ENCODE results near the gene EPM2A. TPM values are rescaled to one million over a fixed set of nuclear protein-coding genes. Genes with fewer than 3 reads are reported as not detected.

The EPM2A gene
- total RNA-seq, 2 donors from 2014 or later = 3.7 to 4.8 TPM

- TF ChIP-seq CTCF (IDR thresholded peaks at IDR 0.05) = no peak
- Histone ChIP-seq H3K9ac (ENCODE audit: low read depth in 2 of 2, low read length in 2 of 2) (no peak overlapping the region), H3K27me3 (no peaks in the 10 kb centered on the region), H3K9me3 (no peaks in the 10 kb centered on the region), H3K36me3 (no peaks in the 10 kb centered on the region), H3K4me1 (no peaks in the 10 kb centered on the region), H3K4me3 (no peak overlapping the region), H3K27ac (no peak overlapping the region)
- DNase-seq = no peak
- intact Hi-C loops (cut with DNase I) = loop anchor here (5.0 to 10.0 kb wide), 3 partner anchors 86 to 233 kb away; partner anchors contain the start of gene SHPRH
Observed at GRCh38 chr6:145731447-145731846, 3.9 kb downstream of the EPM2A start.

- Histone ChIP-seq H3K36me3 (no peaks in the 10 kb centered on the region), H3K27me3 (no peaks in the 10 kb centered on the region), H3K4me1 (no peaks in the 10 kb centered on the region), H3K27ac (no peak overlapping the region), H3K4me3 (no peak overlapping the region), H3K9ac (ENCODE audit: low read depth in 2 of 2, low read length in 2 of 2) (no peak overlapping the region), H3K9me3 (no peaks in the 10 kb centered on the region)
- intact Hi-C loops (cut with DNase I) = loop anchor here (5.0 to 10.0 kb wide), 3 partner anchors 87 to 235 kb away; partner anchors contain the start of gene SHPRH
- TF ChIP-seq CTCF (IDR thresholded peaks at IDR 0.05) = no peak
- DNase-seq = no peak
Observed at GRCh38 chr6:145729887-145730286, 5.4 kb downstream of the EPM2A start.

GRCh38 chr6:145728444-145729385, 6.6 kb downstream of the EPM2A start:
- no peaks in the 10 kb centered on the region for H3K36me3 ChIP-seq
- no peaks in the 10 kb centered on the region for H3K9me3 ChIP-seq
- DNase-seq = no peak
- H3K27ac ChIP-seq = no peak overlapping the region
- intact Hi-C loops (cut with DNase I) = no loop called here
- H3K27me3 ChIP-seq = no peaks in the 10 kb centered on the region
- H3K4me1 ChIP-seq = no peaks in the 10 kb centered on the region
- TF ChIP-seq CTCF (IDR thresholded peaks at IDR 0.05) = no peak
- H3K4me3 ChIP-seq = no peak overlapping the region
- no peak overlapping the region for H3K9ac ChIP-seq (ENCODE audit: low read depth in 2 of 2, low read length in 2 of 2)

- Histone ChIP-seq H3K4me1 (no peaks in the 10 kb centered on the region), H3K4me3 (no peak overlapping the region), H3K9ac (ENCODE audit: low read depth in 2 of 2, low read length in 2 of 2) (no peak overlapping the region), H3K9me3 (no peaks in the 10 kb centered on the region), H3K36me3 (no peaks in the 10 kb centered on the region), H3K27me3 (no peaks in the 10 kb centered on the region), H3K27ac (no peak overlapping the region)
- no peak for DNase-seq
- intact Hi-C loops (cut with DNase I) = no loop called here
- TF ChIP-seq CTCF (IDR thresholded peaks at IDR 0.05) = no peak
Observed at GRCh38 chr6:145727817-145728388, 7.4 kb downstream of the EPM2A start.

- Histone ChIP-seq H3K27ac (no peak overlapping the region), H3K36me3 (no peaks in the 10 kb centered on the region), H3K9ac (ENCODE audit: low read depth in 2 of 2, low read length in 2 of 2) (no peak overlapping the region), H3K4me1 (no peaks in the 10 kb centered on the region), H3K9me3 (no peaks in the 10 kb centered on the region), H3K27me3 (no peaks in the 10 kb centered on the region), H3K4me3 (no peak overlapping the region)
- DNase-seq = no peak
- intact Hi-C loops (cut with DNase I) = no loop called here
- no peak for TF ChIP-seq CTCF (IDR thresholded peaks at IDR 0.05)
Observed at GRCh38 chr6:145725570-145725969, 9.8 kb downstream of the EPM2A start.

Data from colonic mucosa (tissue), 4 donors.